Mesenchymal stem cell (in vitro differentiated cells and primary cell): ENCODE measurements around the gene RASGRP1.

Source experiments
- DNase-seq: peaks from one replicate; pipeline ENCODE4 v3.0.0-alpha.2; 2013
- H2AFZ ChIP-seq: one replicate; pipeline ENCODE4 v1.6.1; 2013; ENCODE audit warnings: low read depth, mild to moderate bottlenecking, control low read depth, inconsistent platforms, low read length, moderate library complexity
- H2AK5ac ChIP-seq: 2 replicates; pipeline ENCODE4 v1.6.1; 2013; ENCODE audit warnings: low read length, moderate library complexity, mild to moderate bottlenecking, inconsistent platforms; ENCODE audit not compliant: severe bottlenecking
- H2BK120ac ChIP-seq: one replicate; pipeline ENCODE4 v1.6.1; 2013; ENCODE audit warnings: low read depth, mild to moderate bottlenecking, inconsistent platforms, low read length, moderate library complexity
- H2BK12ac ChIP-seq, 2 experiments: one replicate each; pipeline ENCODE4 v1.6.1; 2013; ENCODE audit warnings: inconsistent platforms in 2 of 2, low read length in 2 of 2, mild to moderate bottlenecking in 2 of 2, moderate library complexity in 2 of 2, control low read depth in 1 of 2
- H2BK15ac ChIP-seq: one replicate; pipeline ENCODE4 v1.6.1; 2013; ENCODE audit warnings: mild to moderate bottlenecking, low read depth, inconsistent platforms; ENCODE audit not compliant: poor library complexity, severe bottlenecking
- H2BK5ac ChIP-seq: 2 replicates; pipeline ENCODE4 v1.6.1; 2013; ENCODE audit warnings: low read depth, mild to moderate bottlenecking, low read length, control low read depth, inconsistent platforms; ENCODE audit not compliant: poor library complexity, severe bottlenecking
- H3K14ac ChIP-seq, 2 experiments: one replicate each; pipeline ENCODE4 v1.6.1; 2013; ENCODE audit warnings: inconsistent platforms in 2 of 2, low read length in 2 of 2, control low read depth in 1 of 2, mild to moderate bottlenecking in 1 of 2, moderate library complexity in 1 of 2
- H3K18ac ChIP-seq, 2 experiments: one replicate each; pipeline ENCODE4 v1.6.1; 2013; ENCODE audit warnings: inconsistent platforms in 2 of 2, low read length in 2 of 2, control low read depth in 1 of 2, low read depth in 1 of 2, mild to moderate bottlenecking in 1 of 2
- H3K23ac ChIP-seq, 2 experiments: one replicate each; pipeline ENCODE4 v1.6.1; 2013; ENCODE audit warnings: inconsistent platforms in 2 of 2, low read length in 2 of 2, mild to moderate bottlenecking in 2 of 2, moderate library complexity in 2 of 2, control low read depth in 1 of 2
- H3K27ac ChIP-seq: 2 replicates; pipeline ENCODE4 v1.5.1; 2013; ENCODE audit warnings: mild to moderate bottlenecking, moderate library complexity, low read length, control low read depth, inconsistent platforms; ENCODE audit not compliant: poor library complexity, severe bottlenecking
- H3K27me3 ChIP-seq, 2 experiments: 2 replicates each; pipeline versions ENCODE4 v1.6.1 to v1.7.0; 2013; ENCODE audit warnings: low read length in 2 of 2, mild to moderate bottlenecking in 2 of 2, moderate library complexity in 2 of 2, control low read depth in 1 of 2, inconsistent platforms in 1 of 2; ENCODE audit not compliant: control insufficient read depth in 1 of 2, insufficient read depth in 1 of 2
- H3K36me3 ChIP-seq, 2 experiments: 2 replicates each; pipeline versions ENCODE4 v1.6.1 to v1.7.0; 2013; ENCODE audit warnings: low read length in 2 of 2, control low read depth in 1 of 2, inconsistent platforms in 1 of 2, low read depth in 1 of 2, mild to moderate bottlenecking in 1 of 2; ENCODE audit not compliant: insufficient read depth in 2 of 2, control insufficient read depth in 1 of 2
- H3K4ac ChIP-seq, 2 experiments: one replicate each; pipeline ENCODE4 v1.6.1; 2013; ENCODE audit warnings: inconsistent platforms in 2 of 2, low read length in 2 of 2, mild to moderate bottlenecking in 2 of 2, moderate library complexity in 2 of 2, control low read depth in 1 of 2, low read depth in 1 of 2
- H3K4me1 ChIP-seq: 2 replicates; pipeline ENCODE4 v1.6.1; 2013; ENCODE audit warnings: low read depth, low read length, control low read depth; ENCODE audit not compliant: control insufficient read depth, insufficient read depth
- H3K4me2 ChIP-seq: 2 replicates; pipeline ENCODE4 v1.6.1; 2013; ENCODE audit warnings: low read length, mild to moderate bottlenecking, inconsistent platforms; ENCODE audit not compliant: poor library complexity, severe bottlenecking
- H3K4me3 ChIP-seq, 2 experiments: 2 replicates each; pipeline versions ENCODE4 v1.5.1 to v1.7.0; 2013; ENCODE audit warnings: low read length in 2 of 2, mild to moderate bottlenecking in 2 of 2, control low read depth in 1 of 2, low read depth in 1 of 2; ENCODE audit not compliant: insufficient read depth in 1 of 2
- H3K79me1 ChIP-seq: replicated peaks from 2 replicates; pipeline ENCODE4 v1.6.1; 2013; ENCODE audit warnings: mild to moderate bottlenecking, control low read depth, low read length, inconsistent platforms; ENCODE audit not compliant: poor library complexity, severe bottlenecking
- H3K9ac ChIP-seq: 2 replicates; pipeline ENCODE4 v1.7.0; 2013; ENCODE audit warnings: mild to moderate bottlenecking, low read length, moderate library complexity
- H3K9me3 ChIP-seq: 2 replicates; pipeline ENCODE4 v1.7.0; 2013; ENCODE audit warnings: mild to moderate bottlenecking, low read length; ENCODE audit not compliant: control insufficient read depth
- H4K8ac ChIP-seq: one replicate; pipeline ENCODE4 v1.6.1; 2013; ENCODE audit warnings: inconsistent platforms, mild to moderate bottlenecking, low read length, moderate library complexity
- H4K91ac ChIP-seq: one replicate; pipeline ENCODE4 v1.6.1; 2013; ENCODE audit warnings: mild to moderate bottlenecking, low read length, inconsistent platforms
- WGBS: methylation state at CpG from one replicate; pipeline ENCODE4 v1.1.7; 2013; ENCODE audit warnings: mixed read lengths; 5-methylcytosine and 5-hydroxymethylcytosine counted together

RASGRP1 gene

GRCh38 chr15:38479266-38479665, 85.3 kb downstream of the RASGRP1 start:
- no peak overlapping the region for H3K23ac ChIP-seq
- H3K18ac ChIP-seq = no peak overlapping the region
- H2BK12ac ChIP-seq = no peak overlapping the region
- H2AK5ac ChIP-seq = no peak overlapping the region
- H3K36me3 ChIP-seq = peaks cover 3 to 44% of the 10 kb centered on the region in 2 experiments
- no peak overlapping the region for H3K27ac ChIP-seq
- H2BK120ac ChIP-seq = no peak overlapping the region
- no peak overlapping the region for H2BK5ac ChIP-seq
- H2AFZ ChIP-seq = no peak overlapping the region
- H3K14ac ChIP-seq = no peak overlapping the region
- H3K27me3 ChIP-seq = no peaks in the 10 kb centered on the region
- no peak overlapping the region for H3K4me3 ChIP-seq
- no peak overlapping the region for H2BK15ac ChIP-seq
- H4K91ac ChIP-seq = no peak overlapping the region
- no peak overlapping the region for H3K9ac ChIP-seq
- H4K8ac ChIP-seq = no peak overlapping the region
- peaks cover 11% of the 10 kb centered on the region for H3K79me1 ChIP-seq
- H3K4me2 ChIP-seq = no peak overlapping the region
- no peak for DNase-seq
- no peak overlapping the region for H3K4ac ChIP-seq
- H3K4me1 ChIP-seq = peaks cover 2% of the 10 kb centered on the region
- H3K9me3 ChIP-seq = no peaks in the 10 kb centered on the region

GRCh38 chr15:38477637-38478036, 87.0 kb downstream of the RASGRP1 start:
- H3K14ac ChIP-seq = no peak overlapping the region
- H3K4me3 ChIP-seq = no peak overlapping the region
- H4K8ac ChIP-seq = no peak overlapping the region
- no peaks in the 10 kb centered on the region for H3K27me3 ChIP-seq
- no peak overlapping the region for H4K91ac ChIP-seq
- H3K4me2 ChIP-seq = no peak overlapping the region
- H2AK5ac ChIP-seq = no peak overlapping the region
- no peak overlapping the region for H3K23ac ChIP-seq
- H3K4ac ChIP-seq = no peak overlapping the region
- H2BK12ac ChIP-seq = no peak overlapping the region
- no peak overlapping the region for H2BK120ac ChIP-seq
- no peak overlapping the region for H3K9ac ChIP-seq
- DNase-seq = no peak
- no peaks in the 10 kb centered on the region for H3K9me3 ChIP-seq
- no peak overlapping the region for H3K27ac ChIP-seq
- H3K4me1 ChIP-seq = peaks cover 2% of the 10 kb centered on the region
- no peak overlapping the region for H3K18ac ChIP-seq
- peaks cover 3 to 42% of the 10 kb centered on the region in 2 experiments for H3K36me3 ChIP-seq
- no peak overlapping the region for H2BK15ac ChIP-seq
- H3K79me1 ChIP-seq = peaks cover 11% of the 10 kb centered on the region
- no peak overlapping the region for H2AFZ ChIP-seq
- no peak overlapping the region for H2BK5ac ChIP-seq
- WGBS = 90% methylated on average over 4 of the region's 4 CpGs

GRCh38 chr15:38476120-38476519, 88.5 kb downstream of the RASGRP1 start:
- Histone ChIP-seq H3K4me3 (no peak overlapping the region), H4K91ac (no peak overlapping the region), H2AK5ac (no peak overlapping the region), H3K4me2 (no peak overlapping the region), H2AFZ (no peak overlapping the region), H3K4ac (no peak overlapping the region), H4K8ac (no peak overlapping the region), H3K14ac (no peak overlapping the region), H3K36me3 (peaks cover 3 to 34% of the 10 kb centered on the region in 2 experiments), H2BK5ac (no peak overlapping the region), H2BK15ac (no peak overlapping the region), H3K79me1 (peaks cover 11% of the 10 kb centered on the region), H3K23ac (no peak overlapping the region), H3K4me1 (peaks cover 2% of the 10 kb centered on the region), H3K9me3 (no peaks in the 10 kb centered on the region), H3K18ac (no peak overlapping the region), H3K9ac (no peak overlapping the region), H3K27ac (no peak overlapping the region), H3K27me3 (no peaks in the 10 kb centered on the region), H2BK12ac (no peak overlapping the region), H2BK120ac (no peak overlapping the region)
- DNase-seq = no peak
- no CpG with 5 or more reads among the region's 1 CpG for WGBS

GRCh38 chr15:38475361-38475760, 89.3 kb downstream of the RASGRP1 start:
- no peaks in the 10 kb centered on the region for H3K27me3 ChIP-seq
- H3K4me3 ChIP-seq = no peak overlapping the region
- H3K4ac ChIP-seq = no peak overlapping the region
- peaks cover 3 to 35% of the 10 kb centered on the region in 2 experiments for H3K36me3 ChIP-seq
- peaks cover 2% of the 10 kb centered on the region for H3K4me1 ChIP-seq
- H3K18ac ChIP-seq = no peak overlapping the region
- H2AK5ac ChIP-seq = peak overlapping the region; percentile 54
- H2BK12ac ChIP-seq = no peak overlapping the region
- no peak overlapping the region for H2BK5ac ChIP-seq
- no peak overlapping the region for H3K14ac ChIP-seq
- no peak overlapping the region for H3K23ac ChIP-seq
- 100% methylated on average over 2 of the region's 2 CpGs for WGBS
- no peak overlapping the region for H3K4me2 ChIP-seq
- peaks cover 11% of the 10 kb centered on the region for H3K79me1 ChIP-seq
- no peak overlapping the region for H2BK120ac ChIP-seq
- no peak overlapping the region for H3K27ac ChIP-seq
- no peak overlapping the region for H2BK15ac ChIP-seq
- DNase-seq = no peak
- H4K8ac ChIP-seq = no peak overlapping the region
- H4K91ac ChIP-seq = no peak overlapping the region
- H3K9me3 ChIP-seq = no peaks in the 10 kb centered on the region
- H2AFZ ChIP-seq = no peak overlapping the region
- no peak overlapping the region for H3K9ac ChIP-seq
